Umbilical cord (tissue), 2 donors: Measurements from ENCODE around the gene FCMR. TPM values are rescaled to one million over a fixed set of nuclear protein-coding genes. Genes with fewer than 3 reads are reported as not detected.
"Not testable (repeated sequence)": the region's sequence is repeated elsewhere in the genome, so short reads cannot be mapped to it uniquely, and the experiment has no call there.

Experiments used
- DNase-seq: peaks from one replicate; pipeline ENCODE4 v3.0.0-alpha.2; 2015; ENCODE audit warnings: low spot score
- total RNA-seq: library from RNA; depleted of rRNA; stranded (reverse); fragments of >200 nt; gene quantifications from one replicate; pipeline ENCODE4 v1.2.3, GENCODE V29; 2014; ENCODE audit warnings: low replicate concordance; ENCODE audit not compliant: insufficient read depth

The FCMR gene
- total RNA-seq, 1 donor from 2014 or later, result not detected

- DNase-seq, result no peak
Observed at GRCh38 chr1:206949641-206950040, 27.9 kb upstream of the FCMR start.

- no peak for DNase-seq
Observed at GRCh38 chr1:206949208-206949607, 27.5 kb upstream of the FCMR start.

- no peak for DNase-seq
Observed at GRCh38 chr1:206947255-206947654, 25.5 kb upstream of the FCMR start.

GRCh38 chr1:206946261-206946660 lies 24.5 kb upstream of the FCMR start, which contains the start of gene PIGR:
PIGR (minus strand) TSS chr1:206946466; CDS start chr1:206940531, 5,935 bp downstream.
- no peak for DNase-seq

GRCh38 chr1:206945779-206946178 lies 24.0 kb upstream of the FCMR start:
- no peak for DNase-seq

- no peak for DNase-seq
Observed at GRCh38 chr1:206944703-206945102, 23.0 kb upstream of the FCMR start.

GRCh38 chr1:206941766-206942418 lies 20.2 kb upstream of the FCMR start:
- no peak for DNase-seq

GRCh38 chr1:206940588-206940936 lies 18.8 kb upstream of the FCMR start:
- DNase-seq, result no peak

GRCh38 chr1:206939841-206940587 lies 18.3 kb upstream of the FCMR start:
- no peak for DNase-seq

GRCh38 chr1:206939131-206939530 lies 17.4 kb upstream of the FCMR start:
- DNase-seq, result no peak

GRCh38 chr1:206937425-206937824 lies 15.7 kb upstream of the FCMR start:
- DNase-seq, result no peak

GRCh38 chr1:206935491-206936067 lies 13.8 kb upstream of the FCMR start:
- DNase-seq, result no peak

GRCh38 chr1:206933333-206933945 lies 11.7 kb upstream of the FCMR start:
- DNase-seq, result no peak

- no peak for DNase-seq
Observed at GRCh38 chr1:206932177-206932576, 10.4 kb upstream of the FCMR start.

- DNase-seq, result no peak
Observed at GRCh38 chr1:206931709-206932108, 10.0 kb upstream of the FCMR start.

GRCh38 chr1:206930210-206930798 lies 8.6 kb upstream of the FCMR start:
- DNase-seq, result no peak

GRCh38 chr1:206929524-206929923 lies 7.8 kb upstream of the FCMR start:
- DNase-seq, result no peak

- DNase-seq, result no peak
Observed at GRCh38 chr1:206926286-206926685, 4.5 kb upstream of the FCMR start.

- DNase-seq, result peak; percentile 15
Observed at GRCh38 chr1:206925106-206925736, 3.5 kb upstream of the FCMR start.

GRCh38 chr1:206924592-206925105 lies 2.9 kb upstream of the FCMR start:
- DNase-seq, result no peak

- not testable (repeated sequence) for DNase-seq
Observed at GRCh38 chr1:206923961-206924557, 2.3 kb upstream of the FCMR start.
